HAP-1 (cell line): Measurements from ENCODE around the gene SEMA3B.
"Not testable (repeated sequence)": the region's sequence is repeated elsewhere in the genome, so short reads cannot be mapped to it uniquely, and the experiment has no call there.

Experiments
- DNase-seq, 2 experiments: peaks; one replicate each; pipeline ENCODE4 v3.0.0-alpha.2; 2016 to 2020; ENCODE audit warnings: low spot score in 2 of 2
- H3K27me3 ChIP-seq: fragments of 250-450 bp; sonication (Bioruptor Pico); 2 replicates; pipeline ENCODE4 v1.5.1; 2020; ENCODE audit warnings: low read depth, mild to moderate bottlenecking, moderate library complexity
- H3K36me3 ChIP-seq: fragments of 250-450 bp; sonication (Bioruptor Pico); replicated peaks from 2 replicates; pipeline ENCODE4 v1.5.1; 2020; ENCODE audit warnings: mild to moderate bottlenecking
- H3K4me1 ChIP-seq: fragments of 250-450 bp; sonication (Bioruptor Pico); 2 replicates; pipeline ENCODE4 v1.5.1; 2020; ENCODE audit warnings: mild to moderate bottlenecking
- H3K4me3 ChIP-seq: fragments of 250-450 bp; sonication (Bioruptor Pico); 2 replicates; pipeline ENCODE4 v1.5.1; 2020; ENCODE audit warnings: mild to moderate bottlenecking, moderate library complexity
- H3K9me3 ChIP-seq: fragments of 250-450 bp; sonication (Bioruptor Pico); 2 replicates; pipeline ENCODE4 v1.5.1; 2020; ENCODE audit warnings: mild to moderate bottlenecking, moderate library complexity
- in situ Hi-C: fragments of 300-500 bp; cut with MboI; formaldehyde crosslinking; loops from 3 replicates; pipeline ENCODE4 v1.14.3; 2020; ENCODE audit warnings: low sequenced_read_pairs, inconsistent platforms, mixed read lengths

SEMA3B gene

DNA sequence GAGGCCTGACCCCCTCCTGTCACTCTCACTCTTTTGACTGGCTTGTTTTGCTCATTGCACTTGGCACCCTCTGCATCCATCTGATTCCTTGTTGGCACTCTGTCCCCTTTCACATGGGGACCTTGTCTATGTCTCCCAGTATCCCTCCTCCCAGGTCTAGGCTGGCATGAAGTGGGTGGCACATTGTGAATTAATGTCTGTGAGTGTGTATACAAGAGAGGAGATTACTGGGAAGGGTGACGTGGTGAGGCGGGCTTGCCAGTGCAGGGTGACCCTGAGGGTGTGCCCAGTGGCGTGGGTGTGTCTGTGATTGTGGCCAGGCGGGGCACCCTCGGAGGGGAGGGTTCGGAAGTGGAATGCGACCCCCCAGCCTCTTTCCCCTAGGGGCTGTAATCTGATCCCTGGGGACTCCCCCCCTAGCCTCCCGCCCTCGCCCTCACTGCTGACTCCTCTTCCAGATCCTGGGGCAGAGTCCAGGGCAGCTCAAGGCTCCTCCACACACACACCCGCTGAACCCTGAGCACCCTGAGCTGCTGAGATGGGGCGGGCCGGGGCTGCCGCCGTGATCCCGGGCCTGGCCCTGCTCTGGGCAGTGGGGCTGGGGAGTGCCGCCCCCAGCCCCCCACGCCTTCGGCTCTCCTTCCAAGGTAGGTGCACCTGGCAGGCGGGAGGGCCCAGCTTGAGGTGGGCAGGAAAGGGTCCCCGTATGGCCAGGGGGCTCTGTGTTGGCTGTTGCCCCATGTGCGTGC, at the start of gene SEMA3B:
Gene SEMA3B, plus strand, starts transcription at position 445 of the 749 bp plus-strand sequence. Its CDS starts 94 bp downstream, at position 539.
- H3K36me3 ChIP-seq: no peaks in the 10 kb centered on the region

DNA sequence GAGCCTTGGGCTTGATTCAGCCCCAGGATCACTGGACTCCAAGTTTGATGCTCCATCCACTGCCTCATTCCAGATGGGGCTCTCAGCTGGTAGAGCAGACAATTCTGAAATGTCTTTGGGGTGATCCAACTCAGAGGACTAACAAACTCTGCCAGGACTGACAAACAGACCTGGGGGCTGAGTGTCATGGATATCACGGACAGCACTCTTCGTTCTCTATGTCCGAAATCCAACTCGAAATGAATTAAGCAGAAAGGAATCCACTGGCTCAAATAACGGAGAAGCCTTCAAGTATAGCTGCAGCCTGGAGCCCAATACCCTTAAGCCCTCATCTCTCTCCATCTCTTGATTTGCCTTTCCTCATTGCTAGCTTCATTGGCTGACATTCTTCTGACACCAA, 49.7 kb upstream of the SEMA3B start:
- in situ Hi-C loops: no loop called here
- no peaks in the 10 kb centered on the region for H3K27me3 ChIP-seq
- H3K9me3 ChIP-seq: no peaks in the 10 kb centered on the region
- no peaks in the 10 kb centered on the region for H3K36me3 ChIP-seq
- no peak for DNase-seq
- no peaks in the 10 kb centered on the region for H3K4me1 ChIP-seq
- H3K4me3 ChIP-seq: no peak overlapping the region

More for the DNA sequence above, at the start of gene SEMA3B:
- in situ Hi-C loops: no loop called here
- no peak for DNase-seq
- H3K27me3 ChIP-seq: peaks cover 4% of the 10 kb centered on the region
- H3K4me3 ChIP-seq: no peak within 1 kb of the TSS
- peaks cover 14% of the 10 kb centered on the region for H3K4me1 ChIP-seq
- H3K9me3 ChIP-seq: no peaks in the 10 kb centered on the region

DNA sequence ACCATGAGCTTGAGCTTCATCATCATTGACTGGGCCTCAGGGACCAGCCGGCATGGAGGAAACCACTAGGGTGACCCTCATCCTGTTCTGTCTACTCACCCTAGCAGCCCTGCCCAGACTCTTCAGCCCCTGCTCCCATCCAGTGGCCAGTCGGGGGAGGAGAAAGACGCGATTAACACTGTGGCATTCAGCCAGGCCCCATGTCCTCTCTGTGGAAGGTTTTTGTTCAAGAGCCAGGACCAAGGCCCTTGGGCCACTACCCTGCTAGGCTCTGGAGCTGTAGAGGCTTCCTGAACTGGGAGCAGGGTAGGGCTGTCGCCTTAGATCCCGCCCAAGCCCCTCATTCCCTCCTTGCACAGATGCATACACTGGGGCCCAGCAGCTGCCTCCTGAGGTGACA, 48.8 kb upstream of the SEMA3B start:
- DNase-seq: no peak
- H3K36me3 ChIP-seq: no peaks in the 10 kb centered on the region
- H3K4me1 ChIP-seq: no peaks in the 10 kb centered on the region
- H3K27me3 ChIP-seq: no peaks in the 10 kb centered on the region
- H3K9me3 ChIP-seq: no peaks in the 10 kb centered on the region
- in situ Hi-C loops: no loop called here
- no peak overlapping the region for H3K4me3 ChIP-seq

DNA sequence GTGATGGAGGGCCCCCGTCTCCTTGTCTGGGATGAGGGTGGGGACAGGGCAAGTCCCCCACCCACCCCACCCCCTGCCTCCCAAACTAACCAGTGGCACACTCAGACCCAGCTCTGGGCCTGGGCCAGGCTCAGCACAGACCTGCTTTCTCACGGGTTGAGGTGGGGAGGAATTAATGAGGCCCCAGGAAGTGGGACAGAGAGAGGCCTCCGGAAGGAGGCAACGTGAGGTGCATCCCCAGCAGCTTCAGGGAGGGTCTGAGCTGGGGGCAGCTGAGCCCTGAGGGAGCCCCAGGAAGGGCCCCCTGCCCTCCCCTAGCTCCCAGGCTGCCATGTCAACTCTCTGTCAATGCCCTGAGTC, 47.9 kb upstream of the SEMA3B start:
- DNase-seq: no peak
- Histone ChIP-seq H3K27me3 (no peaks in the 10 kb centered on the region), H3K36me3 (no peaks in the 10 kb centered on the region), H3K4me3 (no peak overlapping the region), H3K4me1 (no peaks in the 10 kb centered on the region; the same call in 1 of the 2 replicates), H3K9me3 (no peaks in the 10 kb centered on the region)
- in situ Hi-C loops: no loop called here

GRCh38 chr3:50221411-50222168, 47.4 kb upstream of the SEMA3B start:
- peaks cover 3% of the 10 kb centered on the region for H3K4me1 ChIP-seq
- in situ Hi-C loops: no loop called here

GRCh38 chr3:50222169-50222528, 46.8 kb upstream of the SEMA3B start:
- H3K27me3 ChIP-seq: no peaks in the 10 kb centered on the region
- no peaks in the 10 kb centered on the region for H3K9me3 ChIP-seq
- H3K36me3 ChIP-seq: no peaks in the 10 kb centered on the region
- peaks cover 7% of the 10 kb centered on the region for H3K4me1 ChIP-seq
- H3K4me3 ChIP-seq: no peak overlapping the region
- in situ Hi-C loops: no loop called here
- DNase-seq: no peak

More at GRCh38 chr3:50221411-50222168, 47.4 kb upstream of the SEMA3B start:
- no peak for DNase-seq
- H3K9me3 ChIP-seq: no peaks in the 10 kb centered on the region
- no peak overlapping the region for H3K4me3 ChIP-seq
- H3K36me3 ChIP-seq: no peaks in the 10 kb centered on the region
- no peaks in the 10 kb centered on the region for H3K27me3 ChIP-seq

DNA sequence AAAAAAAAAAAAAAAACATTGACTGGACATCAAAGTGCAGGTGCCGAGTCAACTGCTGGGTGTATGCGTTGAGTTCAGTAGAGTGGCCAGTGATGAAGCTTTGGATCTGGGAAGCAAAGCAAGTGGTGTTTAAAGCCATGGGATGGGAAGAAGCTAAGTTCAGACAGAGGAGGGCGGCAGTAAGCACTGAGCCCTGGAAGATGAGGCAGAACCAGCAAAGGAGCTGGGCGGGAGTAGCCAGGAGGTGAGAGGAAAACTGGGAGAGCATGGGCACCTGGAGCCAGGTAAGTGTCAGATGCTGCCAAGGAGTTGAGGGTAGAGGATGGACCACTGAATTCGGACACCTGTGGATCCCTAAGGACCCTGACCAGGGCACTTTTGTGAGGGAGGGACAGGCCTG, 44.3 kb upstream of the SEMA3B start:
- in situ Hi-C loops: no loop called here
- no peaks in the 10 kb centered on the region for H3K9me3 ChIP-seq
- H3K36me3 ChIP-seq: no peaks in the 10 kb centered on the region
- H3K27me3 ChIP-seq: no peaks in the 10 kb centered on the region
- DNase-seq: no peak
- H3K4me1 ChIP-seq: peaks cover 10% of the 10 kb centered on the region
- H3K4me3 ChIP-seq: no peak overlapping the region

DNA sequence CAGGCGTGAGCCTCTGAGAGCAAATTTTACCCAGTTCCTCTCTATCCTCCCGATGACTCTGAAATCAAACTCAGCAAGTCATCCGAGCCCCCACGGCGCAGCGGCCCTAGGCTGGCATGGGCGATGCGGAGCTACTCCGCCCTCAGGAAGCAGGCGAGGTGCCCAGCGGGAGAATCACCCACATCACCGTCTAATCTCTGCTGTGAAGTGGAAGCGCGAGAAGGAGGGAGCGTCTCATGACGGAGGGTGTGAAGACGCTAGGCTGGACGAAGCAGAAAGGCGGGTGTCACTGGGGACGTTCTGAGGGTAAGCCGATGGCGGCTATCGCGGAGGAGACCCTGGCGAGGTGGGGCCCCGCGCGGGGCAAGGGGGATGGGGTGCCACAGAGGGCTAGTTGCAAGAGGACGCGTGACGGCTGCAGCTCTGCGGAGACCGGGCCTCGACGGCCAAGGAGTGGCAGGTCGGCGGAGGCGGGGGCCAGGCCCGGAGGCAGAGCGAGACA, 42.0 kb upstream of the SEMA3B start:
- Histone ChIP-seq H3K36me3 (no peaks in the 10 kb centered on the region), H3K4me3 (peak overlapping the region; percentile 50), H3K9me3 (no peaks in the 10 kb centered on the region), H3K4me1 (peaks cover 10% of the 10 kb centered on the region), H3K27me3 (no peaks in the 10 kb centered on the region)
- in situ Hi-C loops: no loop called here
- DNase-seq: no peak

- DNase-seq: peak; percentile 93 to 97
- no peaks in the 10 kb centered on the region for H3K9me3 ChIP-seq
- H3K4me1 ChIP-seq: peaks cover 10% of the 10 kb centered on the region
- no peaks in the 10 kb centered on the region for H3K36me3 ChIP-seq
- in situ Hi-C loops: no loop called here
- H3K4me3 ChIP-seq: peak overlapping the region; percentile 50
- H3K27me3 ChIP-seq: no peaks in the 10 kb centered on the region
Observed at GRCh38 chr3:50227390-50228183, 41.4 kb upstream of the SEMA3B start.

- in situ Hi-C loops, H3K9me3 ChIP-seq, H3K27me3 ChIP-seq, DNase-seq, H3K36me3 ChIP-seq: not testable (repeated sequence)
- peak overlapping the region; percentile 50 for H3K4me3 ChIP-seq
- H3K4me1 ChIP-seq: peaks cover 10% of the 10 kb centered on the region
Observed at GRCh38 chr3:50228184-50228763, 40.7 kb upstream of the SEMA3B start.

GRCh38 chr3:50229490-50229889, 39.5 kb upstream of the SEMA3B start:
- H3K27me3 ChIP-seq: no peaks in the 10 kb centered on the region
- no peak overlapping the region for H3K4me3 ChIP-seq
- H3K36me3 ChIP-seq: no peaks in the 10 kb centered on the region
- in situ Hi-C loops: no loop called here
- peaks cover 10% of the 10 kb centered on the region for H3K4me1 ChIP-seq
- DNase-seq: no peak
- no peaks in the 10 kb centered on the region for H3K9me3 ChIP-seq

DNA sequence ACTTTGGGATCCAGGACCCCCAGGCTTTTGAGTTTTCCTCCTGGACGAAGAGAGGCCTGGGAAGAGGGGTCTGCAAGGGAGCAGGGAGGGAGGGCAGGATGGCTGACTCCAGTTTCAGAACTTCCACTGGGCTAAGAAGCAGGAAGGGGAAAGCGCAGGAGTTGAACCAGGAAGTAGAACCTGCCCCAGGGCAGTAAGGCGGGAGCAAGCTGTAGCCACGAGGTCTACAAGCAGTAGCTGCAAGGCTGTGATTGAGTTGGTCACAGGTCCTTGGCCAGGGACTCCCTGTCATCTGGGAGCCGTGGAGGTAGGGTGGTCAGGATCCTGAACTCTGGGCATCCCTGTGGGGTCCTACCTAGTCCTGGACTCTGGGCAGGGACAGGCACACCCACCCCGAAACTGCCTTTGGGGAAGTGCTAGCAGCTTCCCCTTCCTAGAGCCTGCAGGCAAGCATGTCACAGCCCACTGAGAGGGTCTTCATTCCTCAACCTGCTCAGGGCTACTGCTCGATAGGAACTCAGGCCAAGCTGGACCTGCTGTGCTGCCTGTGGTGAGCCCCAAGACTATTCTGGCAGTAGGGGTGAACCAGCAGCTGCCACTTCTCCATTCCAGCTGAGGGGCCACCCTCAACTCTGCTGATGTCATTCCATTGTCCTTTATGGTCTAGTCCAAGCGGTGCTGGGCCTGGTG, 38.7 kb upstream of the SEMA3B start:
- Histone ChIP-seq H3K27me3 (no peaks in the 10 kb centered on the region), H3K9me3 (no peaks in the 10 kb centered on the region), H3K4me3 (no peak overlapping the region), H3K4me1 (peaks cover 11% of the 10 kb centered on the region), H3K36me3 (no peaks in the 10 kb centered on the region)
- no peak for DNase-seq
- in situ Hi-C loops: no loop called here

DNA sequence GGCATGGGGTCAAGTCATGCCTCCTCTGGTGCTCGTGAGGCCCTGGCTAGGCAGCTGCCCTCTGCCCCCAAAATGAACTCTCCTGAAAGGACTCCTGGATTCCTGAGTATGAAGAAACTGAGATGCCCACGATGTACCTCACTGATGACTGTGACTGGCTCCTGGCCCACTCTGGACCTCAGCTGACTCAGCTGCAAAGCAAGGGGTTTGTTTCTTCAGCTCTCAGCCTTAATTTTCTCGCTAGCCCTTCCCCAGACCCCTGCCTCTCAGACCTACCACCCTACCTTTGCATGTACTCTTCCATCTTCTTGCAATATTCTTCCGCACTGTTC, 38.2 kb upstream of the SEMA3B start:
- no peak for DNase-seq
- in situ Hi-C loops: no loop called here

More for the DNA sequence above, 38.2 kb upstream of the SEMA3B start:
- no peaks in the 10 kb centered on the region for H3K36me3 ChIP-seq
- H3K9me3 ChIP-seq: no peaks in the 10 kb centered on the region
- no peak overlapping the region for H3K4me3 ChIP-seq
- no peaks in the 10 kb centered on the region for H3K27me3 ChIP-seq
- H3K4me1 ChIP-seq: peaks cover 14% of the 10 kb centered on the region
